SU-DHL-6 (cell line): ENCODE measurements around the gene WDR72.

ENCODE experiments used
- EZH2phosphoT487 ChIP-seq: fragments of 200-600 bp; sonication (generic), shearing (Covaris generic); conservative IDR thresholded peaks from 2 replicates; pipeline ENCODE4 v1.6.1; 2018; ENCODE audit warnings: mild to moderate bottlenecking, antibody characterized with exemption, low read length, moderate library complexity, mixed read lengths
- TF ChIP-seq, protein P1 (sequence below): fragments of 200-600 bp; sonication (generic); IDR thresholded peaks from one replicate; pipeline ENCODE4 v1.5.1; 2017; ENCODE audit warnings: antibody characterized with exemption, mild to moderate bottlenecking, low read length, moderate library complexity; ENCODE audit not compliant: insufficient read depth, poor library complexity, severe bottlenecking

DNA sequence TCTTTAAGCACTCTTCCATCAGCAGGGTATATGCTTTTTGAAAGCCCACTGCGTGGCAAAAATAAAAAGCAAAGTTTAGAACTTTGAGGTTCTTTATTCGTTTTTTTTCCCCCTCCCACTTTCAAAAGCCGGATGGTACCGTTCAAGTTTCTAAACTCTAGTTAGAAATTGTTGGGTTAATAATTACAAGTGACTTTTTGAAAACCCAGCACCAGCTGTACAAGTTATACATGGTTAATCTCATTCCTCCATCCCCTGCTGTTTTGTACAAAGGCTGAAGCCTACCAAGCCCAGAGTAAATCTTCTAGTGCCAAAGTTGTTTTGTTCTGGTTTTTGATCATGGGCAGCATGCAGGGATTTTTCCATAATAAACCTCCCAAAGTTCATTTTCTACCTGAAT lies 48.6 kb downstream of the WDR72 start:
- no peak for TF ChIP-seq EZH2phosphoT487
- TF ChIP-seq, protein P1, sequence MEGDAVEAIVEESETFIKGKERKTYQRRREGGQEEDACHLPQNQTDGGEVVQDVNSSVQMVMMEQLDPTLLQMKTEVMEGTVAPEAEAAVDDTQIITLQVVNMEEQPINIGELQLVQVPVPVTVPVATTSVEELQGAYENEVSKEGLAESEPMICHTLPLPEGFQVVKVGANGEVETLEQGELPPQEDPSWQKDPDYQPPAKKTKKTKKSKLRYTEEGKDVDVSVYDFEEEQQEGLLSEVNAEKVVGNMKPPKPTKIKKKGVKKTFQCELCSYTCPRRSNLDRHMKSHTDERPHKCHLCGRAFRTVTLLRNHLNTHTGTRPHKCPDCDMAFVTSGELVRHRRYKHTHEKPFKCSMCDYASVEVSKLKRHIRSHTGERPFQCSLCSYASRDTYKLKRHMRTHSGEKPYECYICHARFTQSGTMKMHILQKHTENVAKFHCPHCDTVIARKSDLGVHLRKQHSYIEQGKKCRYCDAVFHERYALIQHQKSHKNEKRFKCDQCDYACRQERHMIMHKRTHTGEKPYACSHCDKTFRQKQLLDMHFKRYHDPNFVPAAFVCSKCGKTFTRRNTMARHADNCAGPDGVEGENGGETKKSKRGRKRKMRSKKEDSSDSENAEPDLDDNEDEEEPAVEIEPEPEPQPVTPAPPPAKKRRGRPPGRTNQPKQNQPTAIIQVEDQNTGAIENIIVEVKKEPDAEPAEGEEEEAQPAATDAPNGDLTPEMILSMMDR, result no peak
